Choroid plexus epithelial cell (primary cell): ENCODE results near the gene POLRMT.

Experiments used
- DNase-seq: peaks from one replicate; pipeline ENCODE4 v3.0.0-alpha.2; 2010; ENCODE audit warnings: low read depth
- H3K4me3 ChIP-seq: 2 replicates; pipeline ENCODE4 v1.5.1; 2011; ENCODE audit warnings: low read depth, mild to moderate bottlenecking, control low read depth, low read length, moderate library complexity
- TF ChIP-seq, protein P1 (sequence below): conservative IDR thresholded peaks from 2 replicates; pipeline ENCODE4 v1.5.1; 2011; ENCODE audit warnings: low read depth, mild to moderate bottlenecking, control low read depth, inconsistent platforms, low read length, moderate library complexity

Gene POLRMT

DNA sequence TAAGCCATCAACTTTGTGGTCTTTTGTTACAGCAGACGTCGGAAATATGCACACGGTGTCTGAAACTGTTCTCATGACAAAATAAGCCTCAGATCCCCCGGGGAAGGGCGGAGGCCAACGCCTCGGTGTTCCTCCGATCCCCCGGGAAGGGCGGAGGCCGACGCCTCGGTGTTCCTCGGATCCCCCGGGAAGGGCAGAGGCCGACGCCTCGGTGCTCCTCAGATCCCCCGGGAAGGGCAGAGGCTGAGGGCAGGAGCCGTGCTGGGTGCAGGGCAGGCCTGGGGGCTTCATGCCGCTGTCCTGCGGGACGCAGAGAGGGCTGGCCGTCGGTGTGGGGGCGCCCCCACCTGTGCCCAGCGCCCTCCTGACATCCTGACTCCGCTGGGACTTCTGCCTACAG, 11.0 kb upstream of the POLRMT start:
- TF ChIP-seq, protein P1, sequence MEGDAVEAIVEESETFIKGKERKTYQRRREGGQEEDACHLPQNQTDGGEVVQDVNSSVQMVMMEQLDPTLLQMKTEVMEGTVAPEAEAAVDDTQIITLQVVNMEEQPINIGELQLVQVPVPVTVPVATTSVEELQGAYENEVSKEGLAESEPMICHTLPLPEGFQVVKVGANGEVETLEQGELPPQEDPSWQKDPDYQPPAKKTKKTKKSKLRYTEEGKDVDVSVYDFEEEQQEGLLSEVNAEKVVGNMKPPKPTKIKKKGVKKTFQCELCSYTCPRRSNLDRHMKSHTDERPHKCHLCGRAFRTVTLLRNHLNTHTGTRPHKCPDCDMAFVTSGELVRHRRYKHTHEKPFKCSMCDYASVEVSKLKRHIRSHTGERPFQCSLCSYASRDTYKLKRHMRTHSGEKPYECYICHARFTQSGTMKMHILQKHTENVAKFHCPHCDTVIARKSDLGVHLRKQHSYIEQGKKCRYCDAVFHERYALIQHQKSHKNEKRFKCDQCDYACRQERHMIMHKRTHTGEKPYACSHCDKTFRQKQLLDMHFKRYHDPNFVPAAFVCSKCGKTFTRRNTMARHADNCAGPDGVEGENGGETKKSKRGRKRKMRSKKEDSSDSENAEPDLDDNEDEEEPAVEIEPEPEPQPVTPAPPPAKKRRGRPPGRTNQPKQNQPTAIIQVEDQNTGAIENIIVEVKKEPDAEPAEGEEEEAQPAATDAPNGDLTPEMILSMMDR: no peak
- H3K4me3 ChIP-seq: no peak overlapping the region
- DNase-seq: no peak

DNA sequence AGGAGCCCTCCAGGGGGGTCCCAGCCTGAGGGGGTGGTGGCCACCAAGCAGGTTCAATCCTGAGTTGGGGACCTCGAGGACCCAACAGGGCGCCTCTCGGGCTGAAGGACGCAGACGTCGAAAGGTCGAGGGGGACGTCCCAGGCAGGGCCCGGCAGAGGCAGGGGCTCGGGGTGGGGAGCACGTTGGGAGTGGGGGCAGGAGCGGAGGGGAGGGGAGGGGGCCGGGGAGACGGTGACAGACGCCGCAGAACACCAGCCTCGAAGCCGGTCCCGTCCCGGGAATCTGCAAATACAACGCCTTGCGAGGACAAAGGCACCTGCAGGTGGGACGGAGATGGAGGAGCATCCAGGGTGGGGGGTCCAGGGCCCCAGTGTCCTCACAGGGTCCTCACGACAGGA, 10.4 kb upstream of the POLRMT start:
- no peak for DNase-seq
- TF ChIP-seq, protein P1: no peak
- H3K4me3 ChIP-seq: no peak overlapping the region

DNA sequence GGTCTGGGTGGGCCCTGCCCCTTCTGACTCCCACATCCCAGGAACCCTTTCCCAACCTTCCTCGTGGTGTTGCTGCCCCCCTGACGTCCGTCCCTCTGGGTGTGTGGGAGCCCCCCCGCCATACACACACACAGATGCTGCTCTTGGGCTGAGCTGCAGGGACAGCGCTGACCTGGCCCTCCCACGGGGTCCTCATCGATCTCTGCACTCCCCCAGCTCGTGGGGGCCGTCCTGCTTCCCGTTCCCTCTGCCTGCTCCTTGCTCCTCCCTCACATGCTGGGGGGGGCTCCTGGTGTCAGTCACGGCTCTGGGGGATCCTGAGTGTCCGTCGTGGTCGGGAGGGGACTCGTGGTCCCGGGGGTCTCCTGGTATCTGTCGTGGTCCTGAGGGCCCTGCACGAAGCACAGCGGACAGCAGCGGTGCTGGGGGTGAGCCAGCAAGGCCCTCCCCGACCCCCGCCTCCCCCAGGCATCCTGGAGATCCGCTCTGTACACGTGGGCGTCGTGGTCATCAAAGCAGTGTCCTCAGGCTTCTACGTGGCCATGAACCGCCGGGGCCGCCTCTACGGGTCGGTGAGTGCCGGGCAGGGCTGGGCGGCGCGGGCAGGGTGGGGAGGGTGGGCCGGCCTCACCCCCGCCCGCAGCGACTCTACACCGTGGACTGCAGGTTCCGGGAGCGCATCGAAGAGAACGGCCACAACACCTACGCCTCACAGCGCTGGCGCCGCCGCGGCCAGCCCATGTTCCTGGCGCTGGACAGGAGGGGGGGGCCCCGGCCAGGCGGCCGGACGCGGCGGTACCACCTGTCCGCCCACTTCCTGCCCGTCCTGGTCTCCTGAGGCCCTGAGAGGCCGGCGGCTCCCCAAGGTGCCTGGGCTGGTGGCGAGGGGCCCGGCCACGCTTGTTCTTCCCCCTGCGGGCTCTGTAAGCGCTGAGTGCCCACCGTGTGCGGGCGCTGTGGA, 9.7 kb upstream of the POLRMT start:
- TF ChIP-seq, protein P1: no peak
- H3K4me3 ChIP-seq: no peak overlapping the region

DNA sequence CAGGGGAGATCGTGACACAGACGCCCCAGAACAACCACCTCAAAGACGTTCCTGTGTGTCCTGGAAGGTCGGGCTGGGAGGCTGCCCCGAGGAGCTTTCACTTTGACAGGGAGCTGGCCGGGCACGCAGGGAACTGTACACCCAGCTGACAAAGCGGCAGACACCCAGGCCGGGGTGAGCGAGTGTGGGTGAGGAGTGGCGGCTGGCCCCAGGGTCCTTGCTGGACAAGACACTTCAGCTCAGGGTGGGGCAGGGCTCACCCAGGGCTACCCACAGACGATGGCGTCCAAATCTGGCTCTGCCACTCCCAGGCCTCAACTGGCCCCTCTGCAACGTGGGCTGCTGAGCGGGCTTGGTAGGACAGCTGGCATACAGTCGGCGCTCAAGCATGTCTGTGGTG, 8.4 kb upstream of the POLRMT start:
- no peak for DNase-seq
- TF ChIP-seq, protein P1: no peak
- H3K4me3 ChIP-seq: no peak overlapping the region

More for the DNA sequence above, 9.7 kb upstream of the POLRMT start:
- DNase-seq: no peak

DNA sequence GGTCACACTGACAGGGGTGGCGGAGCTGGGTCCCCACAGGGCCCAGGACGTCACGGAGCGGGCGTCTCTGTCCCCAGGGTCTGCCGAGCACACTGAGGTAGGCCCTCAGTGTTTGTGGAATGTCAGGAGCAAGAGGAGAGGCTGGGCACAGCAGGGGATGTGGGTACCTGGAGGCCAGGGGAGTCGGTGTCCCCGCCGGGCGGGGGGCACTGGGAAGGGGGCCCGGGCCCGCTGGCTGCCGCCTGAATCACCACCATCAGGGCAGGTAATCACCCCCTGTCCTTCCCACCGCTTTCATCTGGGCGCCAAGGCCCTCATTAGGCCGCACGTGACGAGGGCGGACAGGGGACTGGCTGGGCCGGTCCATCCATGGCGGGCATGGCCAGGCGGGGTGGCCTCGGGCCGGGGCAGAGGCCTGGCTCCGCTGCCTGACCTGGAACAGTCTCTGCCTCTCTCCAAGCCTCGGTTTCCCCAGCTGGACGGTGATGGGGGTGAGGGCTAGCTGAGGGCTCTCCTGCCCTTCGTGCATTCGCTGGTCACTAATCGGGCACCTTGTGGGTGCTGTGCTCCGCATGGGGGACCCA, 7.4 kb upstream of the POLRMT start:
- no peak for DNase-seq
- H3K4me3 ChIP-seq: no peak overlapping the region
- TF ChIP-seq, protein P1: no peak

DNA sequence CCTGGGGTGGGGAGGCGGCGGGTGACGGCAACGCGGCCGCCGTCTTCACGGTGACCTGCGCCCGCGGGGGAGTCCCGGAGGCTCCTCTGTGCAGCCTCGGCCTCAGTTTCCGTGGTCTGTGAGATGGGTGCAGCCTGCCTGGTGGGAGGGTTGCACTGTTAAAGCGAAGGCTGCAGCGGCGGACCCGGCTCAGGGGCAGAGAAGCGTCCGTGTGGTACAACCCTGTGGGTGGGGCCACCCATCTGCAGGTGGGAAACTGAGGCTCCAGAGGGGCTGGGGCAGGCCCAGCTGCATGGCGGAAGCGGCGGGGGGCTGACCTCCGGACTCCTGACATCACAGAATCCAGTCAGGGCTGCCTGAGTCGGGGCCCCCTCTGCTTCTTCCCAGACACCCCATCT, 6.8 kb upstream of the POLRMT start:
- peak overlapping the region; percentile 54 for H3K4me3 ChIP-seq
- no peak for DNase-seq
- TF ChIP-seq, protein P1: no peak
